GM21367 (cell line): ENCODE results near the gene GORASP1.
"Not testable (repeated sequence)": the region's sequence is repeated elsewhere in the genome, so short reads cannot be mapped to it uniquely, and the experiment has no call there.

Experiments used
- ATAC-seq: cut with Tn5 transposase; IDR thresholded peaks from one replicate; pipeline ENCODE4 v1.9.1; 2021; ENCODE audit not compliant: unreplicated experiment

Gene GORASP1

DNA sequence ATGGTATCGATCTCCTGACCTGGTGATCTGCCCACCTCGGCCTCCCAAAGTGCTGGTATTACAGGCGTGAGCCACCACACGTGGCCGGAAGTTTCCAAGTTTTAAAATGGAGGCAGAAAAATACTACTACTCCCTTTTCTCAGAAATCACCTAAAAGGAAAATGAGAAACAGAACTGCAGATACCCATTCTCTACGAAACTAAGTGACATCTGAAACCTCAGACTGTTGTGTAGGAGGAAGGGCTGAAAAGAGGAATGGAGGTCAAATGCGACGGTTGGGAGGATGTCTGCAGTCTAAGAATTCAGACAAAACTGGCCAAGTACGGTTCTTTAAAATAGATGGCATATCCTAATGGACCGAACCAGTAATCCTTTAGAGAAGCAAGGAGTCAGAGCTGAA lies 31.5 kb downstream of the GORASP1 start:
- ATAC-seq, result no peak

DNA sequence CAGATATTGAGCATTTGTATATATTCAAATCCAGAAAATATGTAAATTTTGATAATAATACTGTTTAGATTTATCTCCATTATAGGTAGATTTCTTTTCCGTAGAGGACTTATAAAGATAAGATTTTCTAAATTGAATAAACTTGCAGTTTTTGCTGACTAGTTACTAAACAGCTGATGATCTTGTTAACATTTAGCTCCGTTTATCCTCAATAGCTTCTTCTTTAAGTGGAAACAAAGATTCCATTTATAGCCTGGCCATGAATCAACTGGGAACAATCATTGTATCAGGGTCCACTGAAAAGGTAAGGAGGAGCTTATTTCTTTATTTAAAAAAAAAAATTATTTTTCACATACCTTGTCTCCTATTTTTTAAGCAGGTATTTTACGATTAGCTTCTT lies 38.9 kb downstream of the GORASP1 start:
- no peak for ATAC-seq

DNA sequence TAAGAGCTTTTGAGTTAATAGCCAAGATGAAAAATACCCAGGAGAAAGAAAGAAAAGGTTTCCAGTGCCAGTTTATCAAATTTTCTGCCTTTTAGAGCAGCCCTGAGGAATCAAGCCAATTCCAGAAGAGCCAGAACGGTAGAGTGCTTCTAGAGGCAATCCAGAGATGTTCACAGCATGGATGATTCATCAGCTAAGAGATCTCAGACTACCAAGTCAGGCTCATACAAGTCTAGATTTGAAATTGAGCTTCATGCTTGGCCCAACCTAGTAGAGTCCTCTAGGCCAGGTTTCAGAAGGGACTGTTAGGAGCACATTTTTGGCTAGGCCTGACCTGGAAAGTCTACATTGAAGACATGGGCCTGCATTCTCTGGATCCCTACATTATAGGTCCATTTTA lies 40.1 kb downstream of the GORASP1 start:
- no peak for ATAC-seq

DNA sequence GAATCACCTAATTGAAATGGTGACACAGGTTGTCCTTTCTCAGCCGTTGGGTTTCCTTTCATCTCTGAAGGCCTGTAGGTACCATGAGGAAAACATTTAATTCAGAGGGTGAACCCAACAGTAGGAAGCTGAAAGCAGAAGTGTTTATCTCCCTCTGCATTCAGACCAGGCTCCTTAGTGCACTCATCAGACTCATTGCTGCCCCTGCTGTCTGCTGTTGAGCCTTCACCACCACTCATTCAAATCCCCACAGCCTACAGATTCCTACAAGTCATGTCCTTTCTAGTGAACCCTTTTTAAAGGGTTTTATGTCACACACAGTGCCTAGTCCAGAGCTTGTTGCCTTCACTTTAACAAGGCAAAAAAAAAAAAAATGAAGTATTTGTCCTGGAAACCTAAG lies 42.2 kb downstream of the GORASP1 start:
- peak; percentile 94 for ATAC-seq

DNA sequence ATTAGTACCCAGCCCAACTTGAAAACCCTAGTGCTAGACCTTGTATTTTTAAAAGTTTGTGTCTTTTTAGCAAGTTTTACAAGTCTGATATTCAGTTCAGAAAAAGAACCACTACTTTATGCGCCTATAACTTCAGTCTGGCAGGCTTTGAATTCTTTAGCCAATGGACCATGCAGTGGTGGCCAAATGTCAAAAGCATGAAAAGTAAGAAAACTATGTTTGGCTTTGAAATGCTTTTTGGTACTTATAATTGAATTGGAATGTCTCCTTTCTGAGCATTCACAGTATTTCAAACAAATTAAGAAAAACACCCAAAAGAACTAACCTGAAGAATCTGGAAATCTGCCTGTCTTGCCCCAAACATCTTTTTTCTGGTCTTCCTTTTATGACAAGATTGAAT lies 42.8 kb downstream of the GORASP1 start:
- ATAC-seq, result no peak

DNA sequence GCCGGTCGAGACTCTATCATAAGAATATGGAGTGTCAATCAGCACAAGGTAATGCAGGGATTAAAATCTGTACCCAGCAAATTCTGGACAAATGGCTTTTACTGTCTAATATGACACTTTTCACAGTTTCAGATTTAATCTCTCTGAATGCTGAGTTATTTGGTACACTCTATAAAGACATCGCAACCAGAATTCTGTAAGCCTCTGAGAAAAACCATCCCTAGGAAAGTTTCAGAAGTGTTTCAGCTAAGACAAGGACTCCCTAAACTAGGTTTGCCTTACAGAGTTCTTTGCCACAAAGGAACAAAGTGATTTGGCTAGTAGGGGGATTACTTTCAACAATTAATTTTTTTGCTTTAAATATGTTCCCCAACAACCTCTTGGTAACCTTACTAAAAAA lies 44.3 kb downstream of the GORASP1 start:
- ATAC-seq, result no peak

DNA sequence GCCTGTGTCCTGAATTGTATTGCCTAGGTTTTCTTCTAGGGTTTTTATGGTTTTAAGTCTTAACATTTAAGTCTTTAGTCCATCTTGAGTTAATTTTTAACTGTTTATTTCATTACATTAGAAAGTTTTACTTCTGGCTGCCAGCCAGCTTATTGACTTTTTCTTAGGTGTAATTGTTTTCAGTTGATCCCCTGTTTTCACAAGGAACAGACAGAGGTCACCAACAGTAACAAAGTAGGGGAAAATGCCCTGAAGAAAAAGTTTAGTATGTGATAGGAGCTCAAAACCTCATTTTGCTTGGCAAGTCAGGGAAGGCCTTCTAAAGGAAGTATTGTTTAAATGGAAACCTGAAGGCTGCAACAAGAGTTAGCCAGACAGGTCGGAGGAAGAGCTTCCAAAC lies 45.2 kb downstream of the GORASP1 start:
- ATAC-seq, result no peak

DNA sequence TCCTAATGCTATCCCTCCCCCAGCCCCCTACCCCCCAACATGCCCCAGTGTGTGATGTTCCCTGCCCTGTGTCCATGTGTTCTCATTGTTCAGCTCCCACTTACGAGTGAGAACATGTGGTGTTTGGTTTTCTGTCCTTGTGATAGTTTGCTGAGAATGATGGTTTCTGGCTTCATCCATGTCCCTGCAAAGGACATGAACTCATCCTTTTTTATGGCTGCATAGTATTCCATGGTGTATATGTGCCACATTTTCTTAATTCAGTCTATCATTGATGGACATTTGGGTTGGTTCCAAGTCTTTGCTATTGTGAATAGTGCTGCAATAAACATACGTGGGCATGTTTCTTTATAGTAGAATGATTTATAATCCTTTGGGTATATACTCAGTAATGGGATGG lies 46.2 kb downstream of the GORASP1 start:
- ATAC-seq, result not testable (repeated sequence)

DNA sequence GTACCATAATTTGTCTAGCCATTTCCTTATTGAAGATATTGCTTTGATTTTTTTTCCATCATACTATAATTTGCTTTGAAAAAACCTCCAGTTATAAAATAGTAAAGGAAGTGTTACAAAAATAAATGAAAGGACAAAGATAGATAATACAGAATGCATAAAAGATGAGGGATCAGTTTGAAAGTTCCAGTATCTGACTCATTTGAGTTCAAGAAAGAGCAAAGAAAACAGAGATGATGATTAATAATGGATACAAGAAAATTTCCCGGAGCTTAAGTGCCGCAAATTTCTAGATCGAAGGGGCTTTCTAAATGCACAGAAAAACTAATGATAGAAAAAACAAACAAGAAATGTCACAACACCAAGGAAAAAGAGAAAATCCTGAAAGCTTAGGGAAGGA lies 51.3 kb downstream of the GORASP1 start:
- ATAC-seq, result no peak

DNA sequence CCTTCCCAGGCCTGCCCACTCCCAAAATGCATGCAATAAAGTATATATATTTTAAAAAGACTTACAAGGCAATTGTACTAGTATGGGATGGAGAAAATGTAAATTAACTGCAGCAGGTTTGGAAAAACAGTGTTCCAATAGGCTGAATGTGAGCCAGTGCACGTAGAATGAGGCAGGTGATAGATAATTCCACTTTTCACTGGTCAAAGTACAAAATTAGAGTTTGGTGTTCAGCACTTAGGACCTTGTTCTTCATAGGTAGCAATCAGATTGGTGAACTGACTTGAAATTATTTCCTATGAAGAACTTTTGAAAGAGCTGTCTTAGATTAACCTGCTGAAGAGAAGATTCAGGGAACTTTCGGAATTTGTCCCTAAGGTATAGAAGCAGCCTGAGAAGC lies 53.7 kb downstream of the GORASP1 start:
- ATAC-seq, result no peak

DNA sequence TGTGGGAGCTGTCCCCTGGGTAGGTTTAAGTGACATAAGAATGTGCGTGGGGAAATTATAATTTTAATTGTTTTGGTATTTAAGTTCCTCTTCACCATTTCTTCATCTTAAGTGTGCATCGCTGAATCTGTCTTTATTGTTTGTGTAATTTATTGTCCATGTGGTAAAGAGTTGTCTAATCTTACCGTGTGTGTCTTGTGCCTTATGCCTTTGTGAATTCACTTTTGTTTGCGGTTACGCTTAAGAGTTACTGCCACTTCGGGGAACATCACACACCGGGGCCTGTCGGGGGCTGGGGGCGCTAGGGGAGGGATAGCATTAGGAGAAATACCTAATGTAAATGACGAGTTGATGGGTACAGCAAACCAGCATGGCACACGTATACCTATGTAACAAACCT lies 54.8 kb downstream of the GORASP1 start:
- no peak for ATAC-seq

DNA sequence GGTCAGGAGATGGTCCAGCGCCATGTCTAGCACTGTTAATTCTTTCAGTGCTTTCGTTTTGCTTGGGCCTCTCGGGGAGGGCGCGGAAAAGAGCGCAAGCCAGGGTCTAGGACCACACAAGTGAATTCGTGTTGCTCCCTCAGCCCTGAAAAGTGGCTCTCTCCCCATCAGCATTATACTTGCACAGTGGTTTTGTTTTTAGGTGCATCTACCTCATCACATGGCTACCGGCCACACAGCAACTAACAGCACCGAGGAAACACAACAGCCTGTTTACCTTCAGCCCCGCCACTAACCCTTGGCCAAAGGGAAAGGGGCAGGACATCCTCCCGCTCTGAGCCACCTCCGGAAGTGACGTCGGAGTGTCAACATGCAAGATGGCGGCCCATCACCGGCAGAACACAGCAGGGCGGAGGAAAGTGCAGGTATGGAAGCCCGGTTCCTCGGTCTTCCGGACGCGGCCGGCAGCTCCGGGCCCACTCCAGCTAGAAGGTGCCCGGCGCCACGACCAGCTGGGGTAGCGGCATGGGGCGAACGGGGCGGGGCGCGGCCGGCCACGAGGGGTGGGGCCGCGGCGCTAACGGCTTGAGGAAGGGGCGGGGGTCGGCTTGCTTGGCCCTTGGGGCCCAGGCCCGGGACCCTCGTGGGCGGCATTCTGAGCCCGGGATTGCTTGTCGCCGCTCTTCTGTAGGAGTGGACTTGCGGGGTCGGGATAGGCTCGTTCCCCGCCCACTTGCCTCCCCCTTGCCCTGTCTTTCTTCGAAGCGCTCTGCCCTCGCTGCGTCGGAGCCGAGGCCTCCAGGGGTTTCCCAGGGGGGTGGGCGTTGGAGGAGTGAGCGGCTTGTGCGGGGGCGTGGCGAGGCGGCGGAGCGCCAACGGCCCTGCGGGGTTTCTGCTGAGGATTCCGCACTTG lies 55.5 kb downstream of the GORASP1 start, which contains the start of the genes SCN11A and WDR48:
Gene SCN11A (minus strand): TSS at position 296 of the 913 bp plus-strand sequence. CDS start 101,582 bp downstream, outside the sequence.
Gene WDR48 (plus strand): TSS at position 368 of the 913 bp plus-strand sequence. CDS start 10 bp downstream, at position 378.
- peak; percentile 96 for ATAC-seq

DNA sequence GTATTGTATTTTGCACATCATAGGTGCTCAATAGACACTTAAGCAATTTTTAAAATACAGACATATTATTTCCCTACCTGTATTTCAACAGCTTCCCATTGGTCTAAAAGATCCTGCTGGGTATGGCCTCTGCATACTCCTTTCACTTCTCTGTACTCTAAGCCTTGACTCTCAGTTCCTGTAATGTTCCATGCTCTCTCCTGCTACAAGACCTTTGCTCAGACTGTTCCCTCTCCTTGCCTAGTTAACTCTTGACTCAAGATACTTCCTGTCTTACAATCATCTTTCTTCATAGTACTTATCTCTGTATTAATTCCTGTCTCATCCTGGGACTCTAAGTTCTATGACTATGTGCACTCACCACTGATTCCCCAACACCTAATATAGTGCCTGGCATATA lies 57.4 kb downstream of the GORASP1 start:
- ATAC-seq, result peak; percentile 33
